ENCODE data around the gene NR0B2.

NR0B2 gene

GRCh38 chr1:26936823-26937222 lies 23.0 kb upstream of the NR0B2 start:
- no peak for DNase-seq

GRCh38 chr1:26932531-26932930 lies 18.8 kb upstream of the NR0B2 start:
- no peak for DNase-seq

- DNase-seq = no peak
These were observed 9.9 kb upstream of the NR0B2 start for GRCh38 chr1:26923711-26924110.

GRCh38 chr1:26922901-26923300 lies 9.1 kb upstream of the NR0B2 start:
- DNase-seq = no peak

DNA sequence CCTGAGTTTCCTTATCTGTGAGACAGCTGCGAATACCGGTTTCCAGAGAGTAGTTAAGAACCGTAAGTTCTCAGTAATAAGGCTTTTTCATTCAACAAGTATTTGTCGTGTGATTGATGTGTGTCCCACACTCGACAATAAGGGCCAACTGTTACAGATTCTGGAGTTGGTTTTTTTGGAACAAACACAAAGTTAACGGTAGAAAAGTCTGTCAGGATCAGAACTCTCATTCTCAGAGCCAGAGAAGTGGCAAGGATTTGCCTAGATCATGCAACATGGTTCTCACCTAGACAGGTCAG lies 8.6 kb upstream of the NR0B2 start:
- peak in 1 of 58 donors; percentile 1 for DNase-seq

DNA sequence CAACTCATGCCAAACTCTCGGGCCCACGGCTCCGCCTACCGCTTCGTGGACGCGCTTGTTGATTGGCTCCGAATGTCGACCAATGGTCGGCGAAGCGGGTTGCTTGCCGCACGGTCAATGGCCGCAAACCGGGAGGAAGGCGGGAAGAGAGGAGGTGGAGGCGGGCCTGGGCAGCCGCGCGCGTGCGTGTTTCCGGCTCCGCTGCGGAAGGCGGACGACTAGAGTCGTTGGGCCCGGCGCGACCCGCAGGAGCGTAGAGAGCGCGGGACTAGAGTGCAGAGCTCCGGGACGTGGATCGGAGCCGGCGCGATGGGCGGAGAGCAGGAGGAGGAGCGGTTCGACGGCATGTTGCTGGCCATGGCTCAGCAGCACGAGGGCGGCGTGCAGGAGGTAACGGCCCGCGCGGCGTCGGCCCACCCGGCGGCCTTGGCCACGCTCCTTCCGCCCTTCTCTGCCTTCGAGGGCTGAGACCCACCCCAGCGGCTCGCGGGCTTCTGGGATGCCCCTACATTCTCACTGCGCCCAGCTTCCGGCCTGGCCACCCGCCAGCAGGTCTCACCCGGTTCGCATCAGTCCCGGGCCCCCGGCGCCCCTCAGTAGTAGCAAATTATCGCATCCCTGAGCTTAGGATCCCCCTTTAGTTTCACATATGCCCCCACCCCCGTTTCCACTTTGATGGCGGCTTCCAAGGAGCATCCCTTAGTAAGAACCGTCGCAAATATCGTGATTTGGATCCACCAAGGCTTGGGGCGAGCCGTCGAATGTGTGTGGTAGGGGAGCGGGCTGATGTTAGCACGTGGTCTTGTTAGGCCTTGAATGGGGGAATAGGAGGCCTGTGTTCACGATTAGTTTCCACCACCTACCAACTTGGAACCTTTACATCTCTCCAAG lies 8.0 kb upstream of the NR0B2 start, which contains the start of gene NUDC:
TSS of gene NUDC (plus strand) at position 204 of the 891 bp plus-strand sequence. CDS start at position 310, 106 bp downstream.
- peak; percentile 79 to 99 (median 97) for DNase-seq

DNA sequence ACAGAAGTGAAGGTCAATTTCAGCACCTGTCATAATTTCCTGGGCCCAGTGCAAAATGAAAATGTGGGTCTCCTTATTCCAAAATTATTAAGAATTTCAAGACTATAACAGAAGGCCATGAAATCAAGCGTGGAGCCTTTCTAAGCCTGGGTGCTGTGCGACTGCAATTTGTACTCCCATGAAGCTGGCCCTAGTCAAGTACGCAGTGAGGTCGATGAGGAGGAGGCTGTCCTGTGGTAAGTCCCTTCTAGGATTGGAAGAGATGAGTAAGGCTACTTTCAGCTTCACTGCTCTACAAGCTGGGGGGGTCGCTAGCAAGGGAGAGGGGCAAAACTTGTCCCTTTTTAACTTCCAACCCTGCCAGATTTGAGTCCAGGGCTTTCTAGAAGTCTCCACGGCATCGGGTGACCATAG lies 7.4 kb upstream of the NR0B2 start:
- DNase-seq = no peak

GRCh38 chr1:26915204-26915842 lies 1.5 kb upstream of the NR0B2 start:
- no peak for DNase-seq

GRCh38 chr1:26913389-26913753 lies 404 bp downstream of the NR0B2 start:
- no peak for DNase-seq

- DNase-seq = no peak
These were observed 1.7 kb downstream of the NR0B2 start for GRCh38 chr1:26912147-26912490.

GRCh38 chr1:26911399-26912146 lies 2.2 kb downstream of the NR0B2 start:
- no peak for DNase-seq

GRCh38 chr1:26910343-26911160 lies 3.2 kb downstream of the NR0B2 start:
- no peak for DNase-seq

GRCh38 chr1:26909951-26910342 lies 3.8 kb downstream of the NR0B2 start:
- peak in 11 of 58 donors; percentile 4 to 35 (median 14) for DNase-seq

- no peak for DNase-seq
These were observed 6.5 kb downstream of the NR0B2 start for GRCh38 chr1:26907071-26907917.

- no peak for DNase-seq
These were observed 12.8 kb downstream of the NR0B2 start for GRCh38 chr1:26900815-26901511.

DNA sequence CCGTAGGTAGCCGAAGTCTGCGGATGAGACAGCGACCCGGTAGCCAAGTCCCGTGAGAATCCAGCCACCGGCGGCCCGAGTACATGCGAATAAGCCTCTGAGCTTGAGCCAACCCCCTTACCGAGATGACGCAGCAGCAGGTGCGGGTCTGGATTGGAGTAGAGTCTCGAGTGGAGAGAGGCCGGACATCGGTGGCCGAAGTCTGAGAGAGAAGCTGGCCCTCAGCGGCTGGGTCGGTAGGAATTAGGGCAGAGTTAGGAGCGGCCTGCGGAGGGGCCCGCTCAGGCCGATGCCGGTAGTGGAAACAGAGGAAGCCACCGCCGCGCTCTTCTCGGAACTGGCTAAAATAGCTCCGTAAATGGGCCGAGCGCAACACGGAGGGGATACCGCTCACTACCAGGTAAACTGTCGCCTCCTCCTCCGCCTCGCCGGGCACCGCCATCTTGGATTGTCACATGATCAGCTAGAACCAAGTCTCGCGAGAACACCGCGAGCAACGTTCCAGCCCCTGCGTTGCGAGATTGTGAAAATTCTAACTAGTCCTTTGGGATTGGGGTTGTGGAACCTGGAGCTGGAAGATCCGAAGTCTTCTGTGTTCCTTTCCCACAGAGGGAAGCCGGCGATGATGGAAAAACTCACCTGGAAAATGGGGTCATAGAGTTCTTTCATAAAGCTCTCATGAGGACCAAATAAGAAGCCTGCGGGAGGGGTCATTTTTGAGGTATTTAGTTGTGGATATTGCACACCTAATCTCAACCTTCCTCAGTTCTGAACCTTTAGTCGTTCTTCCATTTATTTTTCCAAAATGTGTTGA lies 13.6 kb downstream of the NR0B2 start, which contains the start of gene GPATCH3:
TSS of gene GPATCH3 (minus strand) at position 467 of the 814 bp plus-strand sequence. CDS start at position 442, 25 bp downstream.
- DNase-seq = peak; percentile 23 to 89 (median 76)

GRCh38 chr1:26897351-26897750 lies 16.4 kb downstream of the NR0B2 start:
- DNase-seq = no peak

- DNase-seq = no peak
These were observed 19.5 kb downstream of the NR0B2 start for GRCh38 chr1:26894263-26894662.

- peak in 1 of 58 donors; percentile 56 for DNase-seq
These were observed 23.3 kb downstream of the NR0B2 start for GRCh38 chr1:26890467-26890796.
